Hematopoietic multipotent progenitor cell treated with erythropoietin and hydrocortisone succinate and interleukin-3 and kit ligand, for 8 days (in vitro differentiated cells): ENCODE results near the gene CIB2.
A peak's percentile ranks its signal among the peaks of the same experiment; 100 is the strongest.

Experiments used
- DNase-seq: peaks from one replicate; pipeline ENCODE4 v3.0.0-alpha.2; 2015

The CIB2 gene

DNA sequence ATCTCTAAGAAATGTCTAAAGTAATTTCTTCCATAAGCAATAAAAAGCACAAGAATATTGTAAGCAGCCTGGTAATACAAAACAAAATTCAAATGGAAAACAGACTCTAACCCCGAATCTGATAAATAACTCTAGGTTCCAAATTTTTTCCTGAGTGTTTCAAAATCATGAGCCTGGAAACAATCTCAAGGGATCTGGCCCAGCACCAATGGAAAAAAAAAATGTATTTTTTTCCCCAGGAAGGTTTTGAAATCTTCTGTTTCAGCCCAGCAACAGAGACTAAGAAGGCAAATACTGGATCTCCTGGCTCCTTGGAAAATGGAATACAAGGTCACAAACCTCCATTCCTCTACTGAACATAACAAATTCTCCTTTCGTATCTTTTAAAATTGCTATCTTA is 66.7 kb downstream of the CIB2 start:
- DNase-seq, result no peak

DNA sequence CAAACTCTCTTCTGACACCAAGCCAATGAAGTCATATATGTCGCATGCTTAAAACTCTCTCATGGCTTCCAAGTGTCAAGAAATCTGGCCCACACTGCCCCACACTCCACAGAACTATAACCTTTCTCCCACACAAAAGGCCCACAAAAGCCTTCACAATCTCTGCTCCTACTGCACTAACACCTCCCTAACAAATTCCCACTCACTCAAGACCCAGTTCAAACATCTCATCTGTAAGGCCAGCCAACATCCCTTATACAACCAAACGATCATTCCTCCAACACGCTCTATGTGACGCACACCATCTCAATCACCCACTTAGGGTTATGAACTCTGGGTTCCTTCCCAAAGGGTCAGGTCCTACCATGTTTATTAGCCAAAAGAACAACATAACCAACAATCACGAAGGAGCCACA is 67.3 kb downstream of the CIB2 start:
- no peak for DNase-seq

DNA sequence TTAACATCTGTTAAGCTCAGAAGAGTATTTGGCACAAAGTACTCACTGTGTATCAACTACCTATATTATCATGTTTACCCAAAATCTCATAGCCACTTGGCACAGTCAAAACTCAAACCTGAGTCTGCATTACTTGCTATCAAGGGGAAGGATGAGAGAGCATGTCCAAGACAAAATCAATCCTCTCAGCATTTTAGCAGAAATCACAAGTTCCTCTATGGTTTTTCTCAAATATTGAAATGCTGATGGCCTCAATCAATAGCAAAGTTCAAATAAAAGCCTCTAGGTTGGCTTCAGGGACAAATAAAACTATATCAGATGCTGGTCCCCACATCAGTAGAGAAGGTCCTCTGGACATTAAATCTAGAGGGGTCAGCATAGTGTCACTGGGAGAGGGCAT is 68.0 kb downstream of the CIB2 start:
- no peak for DNase-seq

DNA sequence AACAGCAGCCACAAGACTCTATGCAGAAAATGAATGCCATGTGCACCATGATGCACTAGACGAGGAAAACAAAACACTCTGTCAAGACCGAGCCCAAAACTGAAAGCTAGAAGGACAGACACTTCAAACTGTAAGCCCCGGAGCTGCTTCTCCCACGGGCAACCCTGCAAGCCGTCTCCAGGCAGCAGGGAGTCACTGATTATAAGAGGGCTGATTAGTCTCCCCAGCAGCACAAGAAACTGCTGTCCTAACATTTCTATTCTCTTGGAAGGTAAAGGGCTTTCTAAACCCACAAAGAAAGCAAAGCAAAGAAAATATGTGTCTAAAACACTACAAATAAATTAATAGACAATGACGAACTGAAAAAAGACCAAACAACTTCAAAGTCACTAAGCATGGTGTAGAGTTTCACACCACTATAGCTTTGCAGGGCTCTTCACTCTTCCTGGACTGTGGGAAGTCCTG is 69.2 kb downstream of the CIB2 start:
- peak; percentile 60 for DNase-seq

DNA sequence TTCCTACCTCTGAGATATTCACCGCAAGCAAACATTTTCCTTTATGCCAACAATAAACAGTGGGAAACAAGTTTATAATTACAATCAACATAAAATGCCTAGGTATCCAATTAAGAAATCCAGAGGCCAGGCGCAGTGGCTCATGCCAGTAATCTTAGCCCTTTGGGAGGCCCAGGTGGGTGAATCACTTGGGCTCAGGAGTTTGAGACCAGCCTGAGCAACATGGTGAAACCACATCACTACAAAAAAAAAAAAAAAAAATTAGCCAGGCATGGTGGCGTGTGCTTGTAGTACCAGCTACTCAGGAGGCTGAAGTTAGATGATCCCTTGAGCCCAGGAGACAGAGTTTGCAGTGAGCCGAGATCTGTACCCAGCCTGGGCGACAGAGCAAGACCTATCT is 71.0 kb downstream of the CIB2 start:
- no peak for DNase-seq

DNA sequence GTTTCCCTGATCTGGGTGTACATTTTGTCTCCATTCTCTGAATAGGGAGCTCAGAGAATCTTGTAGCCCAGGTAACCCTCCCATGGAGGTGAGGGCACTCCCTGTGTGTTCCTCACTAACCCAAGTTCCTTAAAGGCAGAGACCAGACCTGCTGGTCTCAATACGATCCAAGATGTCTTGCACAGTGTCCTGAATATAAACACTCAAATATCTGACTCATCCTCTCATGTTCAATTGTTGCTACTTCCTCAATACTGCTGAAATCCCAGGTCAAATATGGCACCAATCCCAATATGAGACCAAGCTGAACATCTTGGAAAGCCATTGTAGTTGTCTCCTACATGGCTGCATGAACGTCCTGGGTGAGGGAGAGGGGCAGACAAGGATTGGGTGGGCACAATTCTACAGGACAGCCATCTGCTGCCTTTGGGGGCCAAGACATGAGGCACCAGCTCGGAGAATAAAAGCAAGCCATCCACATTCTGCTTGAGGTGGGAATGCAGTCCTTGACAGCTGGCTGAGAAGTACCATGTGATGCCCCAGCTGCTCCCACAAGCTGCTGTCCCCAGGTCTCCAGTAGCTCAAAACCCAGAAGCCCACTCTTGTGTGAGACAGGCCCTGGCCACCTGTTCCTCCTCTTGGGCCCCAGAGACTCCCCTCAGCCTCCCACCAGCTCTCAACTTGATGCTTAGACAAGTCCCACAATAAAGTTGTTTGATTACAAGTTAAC is 72.0 kb downstream of the CIB2 start:
- DNase-seq, result no peak

DNA sequence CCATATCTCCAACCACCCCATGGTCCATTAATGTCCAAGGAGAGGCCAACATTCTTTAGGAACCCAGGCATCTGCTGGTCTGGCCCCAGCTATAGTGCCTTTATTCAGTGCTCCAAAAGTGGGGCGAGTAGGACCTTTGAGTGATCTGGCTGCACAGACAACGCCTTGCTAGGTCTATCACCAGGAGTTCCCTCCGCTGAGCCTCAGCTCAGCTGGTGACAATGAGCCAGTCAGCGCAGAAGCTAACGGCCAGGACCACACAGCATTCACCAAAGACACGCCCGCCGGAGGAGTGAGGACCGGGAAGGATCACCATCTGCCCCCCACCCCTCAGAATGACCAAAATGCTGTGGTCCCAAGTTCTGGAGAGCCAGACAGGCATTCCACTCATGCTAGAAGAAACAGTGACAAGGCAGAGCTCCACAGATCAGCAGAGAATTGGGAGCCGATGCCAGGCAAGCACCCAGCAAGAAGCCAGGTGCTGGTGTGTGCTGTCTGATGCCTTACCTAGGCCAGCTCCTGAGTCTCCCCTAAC is 72.8 kb downstream of the CIB2 start:
- DNase-seq, result no peak

DNA sequence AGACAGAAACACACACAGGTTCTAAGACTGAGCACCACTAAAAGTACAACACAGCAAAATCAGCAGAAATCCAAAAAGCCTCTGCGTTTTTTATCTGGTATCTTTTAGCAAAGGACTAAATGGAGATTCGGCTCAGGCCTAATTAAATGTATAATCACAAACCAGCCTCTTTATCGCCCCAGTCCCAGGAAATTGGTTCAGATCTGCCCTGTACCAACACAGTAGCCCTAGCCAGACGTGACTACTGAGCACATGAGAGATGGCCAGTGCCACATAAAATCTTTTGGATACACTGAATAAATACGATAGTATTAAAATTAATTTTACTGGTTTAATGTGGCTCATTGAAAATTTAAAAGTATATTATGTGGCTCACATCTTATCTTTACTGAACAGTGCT is 73.4 kb downstream of the CIB2 start:
- DNase-seq, result no peak

DNA sequence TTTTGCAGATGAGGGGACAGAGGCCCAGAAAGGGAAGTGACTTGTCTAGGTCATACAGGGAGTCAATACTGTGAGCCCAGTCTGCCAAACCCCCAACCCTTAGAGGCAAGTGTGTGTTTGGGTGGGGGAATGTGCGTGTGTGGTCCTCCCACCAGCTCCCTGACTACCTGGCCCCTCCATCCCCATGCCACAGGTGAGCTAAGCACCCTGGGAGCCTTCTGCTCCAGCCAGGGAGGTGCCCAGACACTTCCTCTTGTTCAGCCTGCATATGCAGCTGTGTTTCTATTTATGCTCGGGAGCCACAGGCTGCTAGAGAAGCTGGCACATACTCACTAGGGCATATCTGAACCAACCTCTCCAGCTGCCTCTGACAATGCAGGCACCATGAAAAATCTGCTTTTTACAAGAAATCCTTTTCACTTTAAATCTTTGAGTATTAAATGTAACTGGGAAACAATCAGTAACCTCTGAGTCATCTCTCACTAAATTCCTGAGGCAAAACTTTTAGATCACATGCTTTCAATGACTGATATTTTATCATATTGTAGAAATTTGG is 74.5 kb downstream of the CIB2 start:
- DNase-seq, result no peak

DNA sequence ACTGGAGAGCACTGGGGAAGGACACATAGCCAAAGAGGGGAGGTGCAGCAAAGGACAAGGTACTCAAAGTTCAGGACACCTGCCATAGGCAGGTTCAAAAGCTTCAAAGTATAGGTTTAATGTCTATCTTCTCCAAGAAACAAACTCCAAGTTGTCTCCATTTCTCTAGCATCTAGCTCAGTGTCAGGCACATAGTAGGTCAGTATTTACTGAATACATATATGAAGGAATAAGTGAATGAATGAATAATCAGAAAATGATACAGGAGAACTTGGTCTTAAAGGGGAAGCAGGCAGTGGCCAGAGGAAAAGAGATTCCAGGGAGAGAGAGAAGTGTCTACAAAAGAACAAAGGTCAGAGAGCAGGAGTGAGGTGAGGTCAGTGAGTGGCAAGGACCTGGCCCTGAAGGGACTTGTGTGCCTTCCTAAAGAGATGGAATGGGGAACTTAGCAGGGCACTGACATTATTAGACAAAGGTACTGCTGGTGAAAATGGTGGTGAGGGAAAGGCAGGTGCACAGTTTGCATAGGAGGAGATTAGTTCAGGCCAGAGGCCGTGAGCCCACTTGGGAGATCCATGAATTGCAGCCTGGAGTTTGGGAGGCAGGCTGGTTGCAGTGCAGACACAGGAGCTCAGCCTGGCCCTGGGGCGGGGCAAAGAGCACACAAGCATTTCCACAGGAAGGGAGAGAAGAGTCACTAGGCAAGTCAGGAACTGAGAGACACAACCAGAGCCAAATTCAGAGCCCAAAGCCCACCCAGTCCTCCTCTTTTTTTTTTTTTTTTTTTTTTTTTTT is 75.1 kb downstream of the CIB2 start:
- no peak for DNase-seq

DNA sequence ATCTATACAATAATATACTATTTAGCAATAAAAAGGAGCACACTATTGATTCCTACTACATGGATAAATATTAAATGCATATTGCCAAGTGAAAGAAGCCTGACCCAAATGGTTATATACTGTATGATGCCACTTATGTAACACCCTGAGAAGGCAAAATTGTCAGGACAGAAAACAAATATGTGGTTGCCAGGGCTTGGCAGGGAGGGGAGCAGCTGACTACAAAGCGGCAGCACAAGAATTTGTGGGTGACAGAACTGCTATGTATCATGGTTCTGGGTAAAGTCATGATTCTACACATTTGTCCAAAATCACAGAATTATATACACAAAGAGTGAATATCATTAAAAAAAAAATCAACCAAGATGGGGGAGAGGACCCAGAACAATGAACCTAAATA is 76.3 kb downstream of the CIB2 start:
- DNase-seq, result no peak
